Pancreas (tissue), 10 donors: ENCODE data around the gene TLDC2. TPM values are rescaled to one million over a fixed set of nuclear protein-coding genes. Genes with fewer than 3 reads are reported as not detected.
"Not testable (repeated sequence)": the region's sequence is repeated elsewhere in the genome, so short reads cannot be mapped to it uniquely, and the experiment has no call there.

ENCODE experiments used
- ATAC-seq, 4 donors: fragments of 200-7000 bp; cut with Tn5 transposase; one replicate each; pipeline versions ENCODE4 v1.8.0 to v1.9.1; 2020; ENCODE audit warnings: mild to moderate bottlenecking in 4 of 4, moderate library complexity in 4 of 4
- DNase-seq, 6 donors: peaks; one replicate each; pipeline ENCODE4 v3.0.0-alpha.2; 2020
- FAIRE-seq: peaks from 2 replicates; lab custom pipeline; 2012; peaks lifted over from hg19 to GRCh38; lab: Jason Lieb, UNC
- H3K27ac ChIP-seq, 4 donors: fragments of 200-600 bp; sonication (generic); 1 replicate in 3 of 4; 2 replicates in 1 of 4; pipeline versions ENCODE4 v1.5.0 to v1.8.0; 2020
- H3K27me3 ChIP-seq, 4 donors: fragments of 200-600 bp; one replicate each; pipeline ENCODE4 v1.8.0; 2021
- H3K36me3 ChIP-seq, 3 donors: fragments of 200-600 bp; sonication (generic) in 1 of 3; one replicate each; pipeline versions ENCODE4 v1.5.0 to v1.8.0; 2020 to 2021
- H3K4me1 ChIP-seq, 3 donors: fragments of 200-600 bp; one replicate each; pipeline ENCODE4 v1.8.0; 2021
- H3K4me3 ChIP-seq, 4 donors: fragments of 200-600 bp; sonication (generic) in 2 of 4; one replicate each; pipeline versions ENCODE4 v1.5.0 to v1.8.0; 2020 to 2021
- H3K9me3 ChIP-seq, 4 donors: fragments of 200-600 bp; one replicate each; pipeline ENCODE4 v1.8.0; 2021
- CTCF ChIP-seq, 4 donors: fragments of 200-600 bp; sonication (generic) in 3 of 4; IDR thresholded peaks; one replicate each; pipeline versions ENCODE4 v1.5.0 to v1.8.0; 2021; ENCODE audit warnings: antibody characterized with exemption in 4 of 4
- WGBS, 2 donors: extraction: QIAGEN DNeasy Blood & Tissue Kit; methylation state at CpG; one replicate each; pipeline ENCODE4 v1.1.7; 2013; 5-methylcytosine and 5-hydroxymethylcytosine counted together
- intact Hi-C, 3 donors: fragments of 100-400 bp; cut with DNase I; formaldehyde crosslinking; loops; one replicate each; pipeline versions ENCODE4 v1.11.1 to v1.14.2; 2022
- polyA plus RNA-seq, 2 donors: library from polyadenylated mRNA; stranded (reverse); fragments of 200-250 nt; gene quantifications; one replicate each; pipeline ENCODE4 v1.2.3, GENCODE V29; 2013
- total RNA-seq, 6 donors: library from RNA; stranded (reverse); fragmentation: NEBNext Ultra II Directional in 4 of 6; extraction: Animal tissue kit (Norgen Biotek cat#: 25700) in 4 of 6; gene quantifications; one replicate each; pipeline versions ENCODE4 v1.2.1 to v1.2.4, GENCODE V29; 2021 to 2023
- donor health status: healthy with polysubstance abuse.
- donor health status: DM: no; HTN: no; CAD: no; lungs with moderate emphysema.
- donor health status: DM: no; HTN: no; CAD: no.
- donor health status: control.
- donor health status: control.
- donor health status: Bipolar disorder and iron deficiency.
- donor health status: DM: yes; HTN: yes; CAD: no.
- donor health status: DM: no; HTN: no; CAD: no.
- donor health status: DM: no; HTN: no; CAD: no.
- donor health status: DM: yes; HTN: yes; CAD: no.

The TLDC2 gene
- total and polyA plus RNA-seq, 8 donors = 0.23 to 0.82 (median 0.34) TPM; not detected in 1

- H3K4me3 ChIP-seq = no peak overlapping the region
- DNase-seq (no peak), FAIRE-seq (no peak), ATAC-seq (no peak)
- H3K27me3 ChIP-seq = no peaks in the 10 kb centered on the region
- WGBS, 2 donors = 89 to 96% methylated on average over 4 of the region's 4 CpGs
- H3K27ac ChIP-seq = no peak overlapping the region
- intact Hi-C loops = no loop called here
- TF ChIP-seq CTCF (IDR thresholded peaks at IDR 0.05) = no peak
- H3K9me3 ChIP-seq = no peaks in the 10 kb centered on the region
- peaks cover 0 to 3% (median 0%) of the 10 kb centered on the region in 3 donors for H3K4me1 ChIP-seq
- H3K36me3 ChIP-seq = peaks cover 0 to 33% (median 4%) of the 10 kb centered on the region in 3 donors
These were observed 15.3 kb downstream of the TLDC2 start for GRCh38 chr20:36891211-36891610.

GRCh38 chr20:36893801-36894200, 17.9 kb downstream of the TLDC2 start:
- intact Hi-C loops = no loop called here
- H3K36me3 ChIP-seq = peaks cover 6 to 36% (median 8%) of the 10 kb centered on the region in 3 donors
- 83 to 89% methylated on average over 3 of the region's 3 CpGs for WGBS, 2 donors
- no peaks in the 10 kb centered on the region for H3K27me3 ChIP-seq
- FAIRE-seq (no peak), DNase-seq (no peak), ATAC-seq (no peak)
- no peaks in the 10 kb centered on the region for H3K9me3 ChIP-seq
- no peak overlapping the region for H3K27ac ChIP-seq
- no peak overlapping the region for H3K4me3 ChIP-seq
- TF ChIP-seq CTCF (IDR thresholded peaks at IDR 0.05) = no peak
- no peaks in the 10 kb centered on the region for H3K4me1 ChIP-seq

- Histone ChIP-seq H3K9me3 (no peaks in the 10 kb centered on the region), H3K27me3 (no peaks in the 10 kb centered on the region), H3K4me3 (no peak overlapping the region), H3K36me3 (peaks cover 6 to 36% (median 8%) of the 10 kb centered on the region in 3 donors), H3K4me1 (no peaks in the 10 kb centered on the region), H3K27ac (no peak overlapping the region)
- intact Hi-C loops = no loop called here
- TF ChIP-seq CTCF (IDR thresholded peaks at IDR 0.05) = no peak
- ATAC-seq (no peak), FAIRE-seq (no peak), DNase-seq (no peak)
- 85 to 89% methylated on average over 2 of the region's 2 CpGs for WGBS, 2 donors
These were observed 19.1 kb downstream of the TLDC2 start for GRCh38 chr20:36895036-36895435.

- Histone ChIP-seq H3K27ac (no peak overlapping the region), H3K4me3 (no peak overlapping the region), H3K36me3 (peaks cover 6 to 46% (median 16%) of the 10 kb centered on the region in 3 donors), H3K27me3 (no peaks in the 10 kb centered on the region), H3K9me3 (no peaks in the 10 kb centered on the region), H3K4me1 (no peaks in the 10 kb centered on the region)
- no peak for TF ChIP-seq CTCF (IDR thresholded peaks at IDR 0.05)
- intact Hi-C loops = no loop called here
- no peak for FAIRE-seq
- no peak for DNase-seq
- 95 to 97% methylated on average over 2 of the region's 2 CpGs for WGBS, 2 donors
- ATAC-seq = no peak
These were observed 28.8 kb downstream of the TLDC2 start for GRCh38 chr20:36904690-36905089.

GRCh38 chr20:36905566-36905965, 29.6 kb downstream of the TLDC2 start:
- ATAC-seq, H3K27me3 ChIP-seq, H3K27ac ChIP-seq, intact Hi-C loops, H3K4me3 ChIP-seq, FAIRE-seq, DNase-seq, H3K9me3 ChIP-seq, H3K4me1 ChIP-seq: not testable (repeated sequence)
- WGBS, 2 donors = 94 to 95% methylated on average over 10 of the region's 10 CpGs
- peaks cover 6 to 48% (median 16%) of the 10 kb centered on the region in 3 donors for H3K36me3 ChIP-seq

- intact Hi-C loops = not testable (repeated sequence)
These were observed 30.1 kb downstream of the TLDC2 start for GRCh38 chr20:36906086-36906485.

More at GRCh38 chr20:36906086-36906485, 30.1 kb downstream of the TLDC2 start:
- not testable (repeated sequence) for H3K4me1 ChIP-seq, H3K27ac ChIP-seq, ATAC-seq, FAIRE-seq, H3K27me3 ChIP-seq, H3K9me3 ChIP-seq, DNase-seq, H3K4me3 ChIP-seq
- peaks cover 6 to 48% (median 16%) of the 10 kb centered on the region in 3 donors for H3K36me3 ChIP-seq
- WGBS, 2 donors = 96% methylated on average over 7 of the region's 7 CpGs
